Stomach smooth muscle (tissue), 2 donors: ENCODE measurements around the gene CNPY2.
A peak's percentile ranks its signal among the peaks of the same experiment; 100 is the strongest.

Experiments
- H3K27ac ChIP-seq: one replicate; pipeline ENCODE4 v1.7.0; 2013; ENCODE audit warnings: mild to moderate bottlenecking, low read length, inconsistent platforms
- H3K27me3 ChIP-seq, 2 donors: one replicate each; pipeline ENCODE4 v1.7.0; 2013; ENCODE audit warnings: low read length in 2 of 2; ENCODE audit not compliant: insufficient read depth in 2 of 2, control insufficient read depth in 1 of 2
- H3K36me3 ChIP-seq, 2 donors: one replicate each; pipeline ENCODE4 v1.7.0; 2013; ENCODE audit warnings: low read length in 2 of 2; ENCODE audit not compliant: control insufficient read depth in 2 of 2, insufficient read depth in 2 of 2
- H3K4me1 ChIP-seq: one replicate; pipeline ENCODE4 v1.7.0; 2013; ENCODE audit warnings: low read length; ENCODE audit not compliant: control insufficient read depth, insufficient read depth
- H3K4me3 ChIP-seq, 2 donors: one replicate each; pipeline ENCODE4 v1.7.0; 2013; ENCODE audit warnings: low read length in 2 of 2
- H3K9ac ChIP-seq, 2 donors: one replicate each; pipeline ENCODE4 v1.7.0; 2013; ENCODE audit warnings: low read length in 2 of 2, mild to moderate bottlenecking in 1 of 2
- H3K9me3 ChIP-seq, 2 donors: one replicate each; pipeline ENCODE4 v1.7.0; 2013; ENCODE audit warnings: low read length in 2 of 2; ENCODE audit not compliant: control insufficient read depth in 2 of 2
- donor health status: healthy.
- donor health status: Pancreatic carcinoma.

Gene CNPY2

GRCh38 chr12:56308714-56309113 is 7.1 kb downstream of the CNPY2 start:
- H3K4me3 ChIP-seq: no peak overlapping the region
- no peaks in the 10 kb centered on the region for H3K9me3 ChIP-seq
- no peak overlapping the region for H3K27ac ChIP-seq
- H3K36me3 ChIP-seq: peaks cover 6 to 26% of the 10 kb centered on the region in 2 donors
- no peak overlapping the region for H3K9ac ChIP-seq
- H3K4me1 ChIP-seq: no peaks in the 10 kb centered on the region
- no peaks in the 10 kb centered on the region for H3K27me3 ChIP-seq

GRCh38 chr12:56307221-56307965 is 8.4 kb downstream of the CNPY2 start:
- Histone ChIP-seq H3K27ac (no peak overlapping the region), H3K9me3 (no peaks in the 10 kb centered on the region), H3K4me1 (no peaks in the 10 kb centered on the region), H3K27me3 (no peaks in the 10 kb centered on the region), H3K4me3 (no peak overlapping the region), H3K9ac (no peak overlapping the region), H3K36me3 (peaks cover 6 to 26% of the 10 kb centered on the region in 2 donors)

- no peaks in the 10 kb centered on the region for H3K9me3 ChIP-seq
- no peaks in the 10 kb centered on the region for H3K27me3 ChIP-seq
- H3K9ac ChIP-seq: no peak overlapping the region
- peaks cover 0 to 15% of the 10 kb centered on the region in 2 donors for H3K36me3 ChIP-seq
- H3K4me1 ChIP-seq: peaks cover 14% of the 10 kb centered on the region
- H3K27ac ChIP-seq: no peak overlapping the region
- no peak overlapping the region for H3K4me3 ChIP-seq
Measured at GRCh38 chr12:56304872-56305590, 10.8 kb downstream of the CNPY2 start.

- no peak overlapping the region for H3K27ac ChIP-seq
- no peak overlapping the region for H3K4me3 ChIP-seq
- peaks cover 18% of the 10 kb centered on the region for H3K4me1 ChIP-seq
- no peaks in the 10 kb centered on the region for H3K9me3 ChIP-seq
- peaks cover 0 to 14% of the 10 kb centered on the region in 2 donors for H3K36me3 ChIP-seq
- H3K27me3 ChIP-seq: no peaks in the 10 kb centered on the region
- no peak overlapping the region for H3K9ac ChIP-seq
Measured at GRCh38 chr12:56304276-56304675, 11.5 kb downstream of the CNPY2 start.

GRCh38 chr12:56300644-56301464 is 14.9 kb downstream of the CNPY2 start:
- peak overlapping the region; percentile 97 for H3K27ac ChIP-seq
- peak overlapping the region; percentile 84 to 94 for H3K9ac ChIP-seq
- H3K36me3 ChIP-seq: peaks cover 0 to 6% of the 10 kb centered on the region in 2 donors
- no peaks in the 10 kb centered on the region for H3K27me3 ChIP-seq
- H3K4me1 ChIP-seq: peaks cover 29% of the 10 kb centered on the region
- peak overlapping the region; percentile 85 to 96 for H3K4me3 ChIP-seq
- no peaks in the 10 kb centered on the region for H3K9me3 ChIP-seq

- H3K4me3 ChIP-seq: peak within 1 kb of the TSS; percentile 85 to 96
- no peaks in the 10 kb centered on the region for H3K9me3 ChIP-seq
- peak within 1 kb of the TSS; percentile 84 to 94 for H3K9ac ChIP-seq
- peaks cover 0 to 3% of the 10 kb centered on the region in 2 donors for H3K36me3 ChIP-seq
- H3K27me3 ChIP-seq: no peaks in the 10 kb centered on the region
- H3K27ac ChIP-seq: peak within 1 kb of the TSS; percentile 97
- peaks cover 29% of the 10 kb centered on the region for H3K4me1 ChIP-seq
Measured at GRCh38 chr12:56299853-56300643, 15.7 kb downstream of the CNPY2 start, which contains the start of gene CS. Gene CS, minus strand, starts transcription at chr12:56300330. Its CDS starts 129 bp downstream, at chr12:56300201.

GRCh38 chr12:56299308-56299852 is 16.4 kb downstream of the CNPY2 start:
- no peaks in the 10 kb centered on the region for H3K27me3 ChIP-seq
- H3K4me1 ChIP-seq: peaks cover 29% of the 10 kb centered on the region
- H3K9ac ChIP-seq: peak overlapping the region; percentile 50 to 85
- H3K4me3 ChIP-seq: peak overlapping the region; percentile 82 to 96
- no peaks in the 10 kb centered on the region for H3K9me3 ChIP-seq
- peak overlapping the region; percentile 97 for H3K27ac ChIP-seq
- H3K36me3 ChIP-seq: peaks cover 2 to 3% of the 10 kb centered on the region in 2 donors

- H3K4me3 ChIP-seq: peak overlapping the region; percentile 82 to 96
- peaks cover 29% of the 10 kb centered on the region for H3K4me1 ChIP-seq
- H3K9me3 ChIP-seq: no peaks in the 10 kb centered on the region
- H3K36me3 ChIP-seq: peaks cover 0 to 2% of the 10 kb centered on the region in 2 donors
- peak overlapping the region; percentile 50 to 85 for H3K9ac ChIP-seq
- no peaks in the 10 kb centered on the region for H3K27me3 ChIP-seq
- H3K27ac ChIP-seq: peak overlapping the region; percentile 97
Measured at GRCh38 chr12:56298828-56299227, 17.0 kb downstream of the CNPY2 start.

GRCh38 chr12:56297400-56297799 is 18.4 kb downstream of the CNPY2 start:
- Histone ChIP-seq H3K9ac (no peak overlapping the region), H3K9me3 (no peaks in the 10 kb centered on the region), H3K27me3 (no peaks in the 10 kb centered on the region), H3K36me3 (peaks cover 0 to 2% of the 10 kb centered on the region in 2 donors), H3K27ac (no peak overlapping the region), H3K4me3 (no peak overlapping the region), H3K4me1 (peaks cover 29% of the 10 kb centered on the region)
